ENCODE data around the gene GABRG3. TPM values are rescaled to one million over a fixed set of nuclear protein-coding genes. Genes with fewer than 3 reads are reported as not detected.

The GABRG3 gene
- total RNA-seq, 3 donors from 2014 or later, result 0.15 to 0.33 TPM; not detected in 1

DNA sequence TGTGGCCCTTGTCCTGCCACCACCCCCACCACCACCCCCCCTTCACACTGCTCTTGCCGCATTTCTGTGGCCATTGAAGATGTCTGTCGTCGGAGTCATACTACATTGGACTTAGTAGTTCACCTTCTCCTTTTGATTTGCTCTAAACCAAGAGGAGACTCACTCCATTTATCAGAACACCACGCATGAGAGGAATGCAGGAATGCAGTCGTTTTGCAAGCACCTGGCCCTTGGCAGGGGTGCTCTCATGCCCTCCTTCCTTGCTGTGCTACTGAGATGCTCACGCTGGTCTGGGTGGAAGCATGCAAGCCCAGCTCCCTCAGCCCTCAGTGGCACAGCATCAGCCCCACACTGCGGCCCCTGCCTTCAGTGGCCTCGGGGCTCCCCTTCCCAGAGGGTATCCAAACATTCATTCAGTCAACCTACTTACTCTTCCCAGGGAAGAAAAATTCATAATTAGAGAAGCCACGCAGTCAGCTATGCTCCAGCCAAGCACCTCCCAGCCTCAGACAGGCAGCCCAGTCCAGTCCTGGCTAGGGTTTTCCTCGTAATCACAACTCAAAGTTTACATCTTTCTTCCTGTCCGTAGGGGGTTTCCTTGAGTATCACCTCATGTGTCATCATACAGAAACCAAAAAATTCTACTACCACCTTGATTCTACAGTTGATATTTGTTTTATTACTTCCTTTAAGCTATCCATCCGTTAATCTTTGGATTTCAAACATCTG, 520.0 kb downstream of the GABRG3 start:
- intact Hi-C loops (cut with DNase I; ENCODE audit: low total_unique reads), result no loop called here
- Histone ChIP-seq H3K27ac (no peak overlapping the region), H3K9me3 (no peaks in the 10 kb centered on the region), H3K4me3 (no peak overlapping the region), H3K36me3 (no peaks in the 10 kb centered on the region), H3K27me3 (no peaks in the 10 kb centered on the region), H3K4me1 (no peaks in the 10 kb centered on the region)
- TF ChIP-seq POLR2AphosphoS5 (IDR thresholded peaks at IDR 0.05), result no peak
- no peak for DNase-seq (ENCODE audit: low spot score in 2 of 2)

DNA sequence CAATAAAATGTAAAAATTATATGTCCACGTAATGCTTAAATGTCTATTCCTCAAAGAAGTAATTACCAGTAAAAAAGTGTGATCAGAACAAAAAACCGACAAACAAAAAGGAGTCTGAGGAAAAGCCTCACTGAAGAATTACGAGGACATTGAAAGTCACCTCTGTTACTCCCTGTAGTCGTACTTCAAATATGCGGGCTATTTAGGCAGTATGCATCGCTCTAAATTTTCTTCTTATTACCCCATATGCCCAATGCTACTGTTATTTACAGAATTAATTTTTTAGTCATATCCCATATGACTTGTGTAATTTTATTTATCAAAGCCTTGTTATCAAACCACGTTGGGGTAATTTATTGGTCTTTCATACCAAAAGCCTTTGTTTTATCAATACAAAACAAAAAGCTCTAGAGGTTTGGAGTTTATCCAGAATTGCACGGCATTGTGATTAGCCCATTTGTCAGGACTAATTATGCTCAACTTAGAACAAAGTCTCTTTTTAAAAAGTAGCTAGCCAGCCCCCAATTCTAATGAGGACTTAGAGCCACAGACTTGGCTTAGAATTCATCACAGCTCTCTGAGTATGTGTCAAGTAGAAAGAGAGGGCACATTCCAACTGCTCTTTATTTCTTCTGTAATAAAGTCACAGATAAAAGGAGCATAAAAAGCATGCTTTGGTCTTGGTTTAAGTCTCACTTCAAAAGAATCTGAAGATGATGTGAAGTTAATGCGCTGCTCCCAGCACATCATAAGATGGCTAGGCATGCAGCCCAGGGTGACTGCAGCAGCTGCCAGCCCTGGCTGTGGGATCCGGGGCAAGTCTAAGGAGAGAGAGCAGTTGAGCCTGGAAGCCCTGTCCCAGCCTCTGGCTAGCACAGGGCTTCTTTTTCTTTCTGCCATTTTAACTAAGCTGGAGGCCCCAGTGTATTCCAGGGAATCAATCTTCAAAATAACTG, 521.0 kb downstream of the GABRG3 start:
- H3K9me3 ChIP-seq, result no peaks in the 10 kb centered on the region
- H3K4me3 ChIP-seq, result no peak overlapping the region
- intact Hi-C loops (cut with DNase I; ENCODE audit: low total_unique reads), result no loop called here
- H3K27me3 ChIP-seq, result no peaks in the 10 kb centered on the region
- TF ChIP-seq POLR2AphosphoS5 (IDR thresholded peaks at IDR 0.05) (no peak), POLR2A (IDR thresholded peaks at IDR 0.05) (no peak)
- TF ChIP-seq, protein P1, sequence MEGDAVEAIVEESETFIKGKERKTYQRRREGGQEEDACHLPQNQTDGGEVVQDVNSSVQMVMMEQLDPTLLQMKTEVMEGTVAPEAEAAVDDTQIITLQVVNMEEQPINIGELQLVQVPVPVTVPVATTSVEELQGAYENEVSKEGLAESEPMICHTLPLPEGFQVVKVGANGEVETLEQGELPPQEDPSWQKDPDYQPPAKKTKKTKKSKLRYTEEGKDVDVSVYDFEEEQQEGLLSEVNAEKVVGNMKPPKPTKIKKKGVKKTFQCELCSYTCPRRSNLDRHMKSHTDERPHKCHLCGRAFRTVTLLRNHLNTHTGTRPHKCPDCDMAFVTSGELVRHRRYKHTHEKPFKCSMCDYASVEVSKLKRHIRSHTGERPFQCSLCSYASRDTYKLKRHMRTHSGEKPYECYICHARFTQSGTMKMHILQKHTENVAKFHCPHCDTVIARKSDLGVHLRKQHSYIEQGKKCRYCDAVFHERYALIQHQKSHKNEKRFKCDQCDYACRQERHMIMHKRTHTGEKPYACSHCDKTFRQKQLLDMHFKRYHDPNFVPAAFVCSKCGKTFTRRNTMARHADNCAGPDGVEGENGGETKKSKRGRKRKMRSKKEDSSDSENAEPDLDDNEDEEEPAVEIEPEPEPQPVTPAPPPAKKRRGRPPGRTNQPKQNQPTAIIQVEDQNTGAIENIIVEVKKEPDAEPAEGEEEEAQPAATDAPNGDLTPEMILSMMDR (IDR thresholded peaks at IDR 0.05), result no peak
- H3K4me1 ChIP-seq, result no peaks in the 10 kb centered on the region
- H3K27ac ChIP-seq, result no peak overlapping the region
- H3K36me3 ChIP-seq, result no peaks in the 10 kb centered on the region
- DNase-seq (ENCODE audit: low spot score in 2 of 2), result no peak

DNA sequence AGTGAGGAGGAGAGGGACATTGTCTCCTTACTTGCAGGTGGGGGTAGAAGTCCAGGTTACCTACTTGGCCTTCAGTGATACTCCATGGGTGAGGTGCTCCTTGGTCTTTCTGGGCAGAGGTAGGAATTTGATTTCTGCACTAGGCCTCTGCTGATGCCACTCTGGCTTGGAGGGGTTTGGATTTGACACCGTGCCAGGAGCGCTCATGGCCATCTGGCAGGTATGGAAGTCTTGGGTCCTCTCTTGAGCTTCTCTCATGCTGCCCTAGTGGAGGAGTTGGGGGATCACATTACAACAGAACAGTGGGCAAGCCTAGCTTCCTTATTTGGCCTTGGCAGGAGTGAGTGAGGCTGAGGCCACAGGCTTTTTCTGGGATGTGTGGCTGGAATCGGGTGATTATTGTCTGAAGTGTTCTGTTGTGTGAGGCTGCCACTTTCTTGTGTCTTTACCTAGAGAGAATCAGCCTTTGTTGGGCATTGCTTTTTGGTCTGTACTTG, 525.0 kb downstream of the GABRG3 start:
- Histone ChIP-seq H3K36me3 (no peaks in the 10 kb centered on the region), H3K4me3 (no peak overlapping the region), H3K27ac (no peak overlapping the region), H3K4me1 (no peaks in the 10 kb centered on the region), H3K9me3 (no peaks in the 10 kb centered on the region), H3K27me3 (no peaks in the 10 kb centered on the region)
- DNase-seq (ENCODE audit: low spot score in 2 of 2), result no peak
- TF ChIP-seq POLR2AphosphoS5 (IDR thresholded peaks at IDR 0.05) (no peak), POLR2A (IDR thresholded peaks at IDR 0.05) (no peak)
- intact Hi-C loops (cut with DNase I; ENCODE audit: low total_unique reads), result no loop called here

DNA sequence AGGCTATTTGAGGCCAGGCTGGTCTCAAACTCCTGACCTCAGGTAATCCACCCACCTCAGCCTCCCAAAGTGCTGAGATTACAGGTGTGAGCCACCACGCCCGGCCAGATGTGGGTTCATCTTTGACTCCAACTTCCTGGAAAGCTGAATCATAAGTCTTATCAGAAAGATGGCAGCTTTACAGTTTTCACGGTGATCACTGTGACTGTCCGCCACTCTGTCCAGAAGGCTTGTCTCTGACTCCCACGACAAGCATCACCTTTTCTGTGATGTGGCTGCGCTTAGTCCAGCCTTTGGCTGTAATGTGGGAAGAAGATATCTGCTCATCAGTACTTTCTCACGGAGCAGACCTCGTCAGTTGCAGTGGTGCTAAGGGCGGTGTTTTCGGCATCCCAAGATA, 527.7 kb downstream of the GABRG3 start:
- intact Hi-C loops (cut with DNase I; ENCODE audit: low total_unique reads), result no loop called here
- H3K27ac ChIP-seq, result no peak overlapping the region
- TF ChIP-seq POLR2AphosphoS5 (IDR thresholded peaks at IDR 0.05) (no peak), POLR2A (IDR thresholded peaks at IDR 0.05) (no peak)
- TF ChIP-seq, protein P1 (IDR thresholded peaks at IDR 0.05), result no peak
- no peak for DNase-seq (ENCODE audit: low spot score in 2 of 2)
- H3K9me3 ChIP-seq, result no peaks in the 10 kb centered on the region
- H3K36me3 ChIP-seq, result no peaks in the 10 kb centered on the region
- no peaks in the 10 kb centered on the region for H3K27me3 ChIP-seq
- no peak overlapping the region for H3K4me3 ChIP-seq
- no peaks in the 10 kb centered on the region for H3K4me1 ChIP-seq

DNA sequence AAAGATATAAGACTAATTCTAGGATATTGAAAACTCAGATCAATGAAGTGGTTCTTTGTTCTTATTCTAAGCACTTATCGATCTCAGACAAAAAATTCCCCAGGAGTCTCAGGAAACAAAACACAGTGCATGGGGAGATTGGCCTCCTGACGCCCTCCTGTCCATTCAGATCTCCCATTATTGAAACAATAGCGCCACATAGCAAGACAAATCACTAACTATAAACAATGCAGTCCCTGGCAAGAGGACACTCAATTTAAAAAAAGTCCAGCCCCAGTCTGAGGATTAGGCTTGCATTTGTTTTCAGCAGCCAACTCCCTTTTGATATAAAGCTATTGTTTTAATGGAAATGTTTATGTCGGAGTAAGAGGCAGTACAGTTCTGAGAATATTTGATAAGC, 528.2 kb downstream of the GABRG3 start:
- Histone ChIP-seq H3K36me3 (no peaks in the 10 kb centered on the region), H3K4me3 (no peak overlapping the region), H3K9me3 (no peaks in the 10 kb centered on the region), H3K27me3 (no peaks in the 10 kb centered on the region), H3K27ac (no peak overlapping the region), H3K4me1 (no peaks in the 10 kb centered on the region)
- no peak for TF ChIP-seq POLR2A (IDR thresholded peaks at IDR 0.05)
- no peak for TF ChIP-seq POLR2AphosphoS5 (IDR thresholded peaks at IDR 0.05)
- TF ChIP-seq, protein P1 (IDR thresholded peaks at IDR 0.05), result no peak
- DNase-seq (ENCODE audit: low spot score in 2 of 2), result no peak
- intact Hi-C loops (cut with DNase I; ENCODE audit: low total_unique reads), result no loop called here

DNA sequence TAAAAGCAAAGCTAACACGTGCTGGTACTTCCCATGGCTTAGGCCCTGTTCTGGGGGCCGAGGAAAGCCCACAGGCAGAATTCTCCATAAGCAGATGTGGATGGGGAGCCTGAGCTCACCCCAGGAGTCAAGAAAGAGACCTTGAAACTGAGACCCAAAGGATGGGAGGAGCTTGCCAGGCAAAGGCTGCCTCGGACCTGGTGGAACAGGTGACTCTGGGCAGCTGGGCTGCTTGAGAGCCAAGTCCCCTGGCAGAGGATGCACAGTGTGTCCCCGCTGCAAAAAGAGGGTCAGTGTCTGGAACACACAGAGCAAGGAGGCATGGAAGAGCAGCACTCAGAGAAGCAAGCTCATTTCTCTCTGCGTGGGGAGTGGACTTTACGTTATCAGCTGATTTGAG, 528.7 kb downstream of the GABRG3 start:
- no peak for DNase-seq (ENCODE audit: low spot score in 2 of 2)
- H3K27ac ChIP-seq, result no peak overlapping the region
- no peaks in the 10 kb centered on the region for H3K4me1 ChIP-seq
- TF ChIP-seq, protein P1 (IDR thresholded peaks at IDR 0.05), result no peak
- no peak for TF ChIP-seq POLR2AphosphoS5 (IDR thresholded peaks at IDR 0.05)
- no peak for TF ChIP-seq POLR2A (IDR thresholded peaks at IDR 0.05)
- H3K9me3 ChIP-seq, result no peaks in the 10 kb centered on the region
- intact Hi-C loops (cut with DNase I; ENCODE audit: low total_unique reads), result no loop called here
- no peaks in the 10 kb centered on the region for H3K27me3 ChIP-seq
- no peak overlapping the region for H3K4me3 ChIP-seq
- no peaks in the 10 kb centered on the region for H3K36me3 ChIP-seq

Data from breast epithelium (tissue), 4 donors.